Hepatocyte (in vitro differentiated cells): ENCODE data around the gene HOOK1.

ENCODE experiments used
- CTCF ChIP-seq: fragments of 200-600 bp; sonication (generic); IDR thresholded peaks from 2 replicates; pipeline ENCODE4 v1.5.1; 2016; ENCODE audit warnings: antibody characterized with exemption, mild to moderate bottlenecking; ENCODE audit not compliant: poor library complexity
- EZH2 ChIP-seq: fragments of 200-600 bp; sonication (generic); IDR thresholded peaks from 2 replicates; pipeline ENCODE4 v1.6.1; 2016; ENCODE audit warnings: antibody characterized with exemption, mild to moderate bottlenecking, borderline replicate concordance

DNA sequence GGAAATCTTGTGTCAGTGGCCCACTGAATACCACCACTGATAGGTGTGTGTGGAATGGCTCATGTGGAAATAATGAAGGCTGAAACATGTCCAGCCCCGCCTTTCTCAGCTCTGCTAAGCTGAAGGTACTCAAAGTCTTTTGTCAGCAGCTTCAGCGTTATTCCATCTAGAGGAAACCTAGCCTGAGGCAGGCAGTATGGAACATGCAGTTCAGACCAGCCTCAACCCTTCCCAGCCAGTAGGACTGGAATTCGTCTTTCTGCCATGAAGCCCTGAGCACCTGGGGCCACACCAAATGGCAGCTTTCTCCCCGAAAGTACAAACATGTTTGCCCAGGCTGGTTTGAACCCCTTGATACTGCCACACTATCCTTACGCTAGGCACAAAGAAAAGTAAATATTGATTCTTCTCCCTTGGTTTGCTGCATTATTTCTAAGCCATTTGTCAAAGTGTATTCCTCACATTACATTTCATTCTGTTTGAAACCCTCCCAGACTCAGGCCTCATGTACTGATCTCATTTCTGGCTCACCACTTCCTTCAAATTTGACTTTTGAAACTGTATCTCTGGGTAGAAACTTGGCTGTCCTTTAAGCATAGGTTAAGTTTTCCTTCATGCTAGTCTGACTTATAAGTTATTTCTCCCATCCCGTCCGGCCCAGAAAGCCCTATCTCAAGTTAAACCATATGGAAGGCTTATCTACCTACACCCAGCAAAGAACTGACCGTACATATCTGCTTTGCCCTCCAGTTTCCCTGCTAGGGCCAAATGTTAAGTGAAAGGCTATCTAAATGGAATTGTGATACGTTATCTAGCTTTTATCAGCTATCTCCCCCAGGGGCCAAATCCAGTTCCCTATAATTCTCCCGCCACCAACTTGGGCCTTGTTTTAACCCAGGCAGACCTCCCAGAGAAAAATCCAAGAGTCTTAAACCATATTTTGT lies 45.7 kb upstream of the HOOK1 start:
- TF ChIP-seq CTCF (no peak), EZH2 (no peak)
